ENCODE data around the gene GRB2. TPM values are rescaled to one million over a fixed set of nuclear protein-coding genes. Genes with fewer than 3 reads are reported as not detected.

The GRB2 gene
- total and polyA plus RNA-seq, 12 donors: 23.5 to 85.5 (median 52.0) TPM

- 90 to 92% methylated on average over 5 of the region's 5 CpGs for WGBS, 2 donors
- H3K27me3 ChIP-seq: no peaks in the 10 kb centered on the region
- H3K36me3 ChIP-seq: no peaks in the 10 kb centered on the region
- H3K9me3 ChIP-seq: no peaks in the 10 kb centered on the region
- no peak overlapping the region for H3K27ac ChIP-seq
- DNase-seq (no peak), ATAC-seq (no peak)
- H3K4me1 ChIP-seq: peaks cover 0 to 18% (median 7%) of the 10 kb centered on the region in 9 donors
- intact Hi-C loops (cut with DNase I): loop anchor here in 6 of 10 donors (1.0 to 10.0 kb wide), 5 partner anchors 88 to 333 kb away; partner anchors contain the start of gene MIF4GD (in 2 of the 6)
- H3K4me3 ChIP-seq: no peak overlapping the region
- TF ChIP-seq CTCF (IDR thresholded peaks at IDR 0.05): no peak
These were observed 6.0 kb upstream of the GRB2 start for GRCh38 chr17:75411328-75412067.

DNA sequence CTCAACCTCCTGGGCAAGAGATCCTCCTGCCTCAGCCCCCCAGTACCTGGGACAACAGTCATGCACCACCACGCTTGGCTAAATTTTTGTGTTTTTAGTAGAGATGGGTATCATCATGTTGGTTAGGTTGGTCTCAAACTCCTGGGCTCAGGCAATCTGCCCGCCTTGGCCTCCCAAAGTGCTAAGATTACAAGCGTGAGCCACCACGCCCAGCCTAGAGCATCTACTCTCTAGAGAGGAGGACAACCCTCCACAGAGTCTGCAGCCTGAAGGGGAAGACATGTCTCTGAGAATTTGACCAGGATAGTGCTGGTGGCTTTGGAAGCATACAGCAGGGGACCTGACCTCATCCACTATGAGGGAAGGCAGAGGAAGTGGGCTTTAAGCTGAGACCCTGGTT, 4.7 kb upstream of the GRB2 start:
- intact Hi-C loops (cut with DNase I): loop anchor here in 4 of 10 donors (5.0 to 10.0 kb wide), 3 partner anchors 138 to 335 kb away; partner anchors contain the start of gene MIF4GD (in 2 of the 4)
- 80 to 85% methylated on average over 4 of the region's 4 CpGs for WGBS, 2 donors
- TF ChIP-seq CTCF (IDR thresholded peaks at IDR 0.05): no peak
- Histone ChIP-seq H3K27ac (no peak overlapping the region), H3K4me3 (no peak overlapping the region), H3K36me3 (no peaks in the 10 kb centered on the region), H3K4me1 (peaks cover 0 to 24% (median 12%) of the 10 kb centered on the region in 9 donors), H3K9me3 (no peaks in the 10 kb centered on the region), H3K27me3 (no peaks in the 10 kb centered on the region)
- DNase-seq: no peak
- ATAC-seq: no peak

- Histone ChIP-seq H3K9me3 (no peaks in the 10 kb centered on the region), H3K27ac (no peak overlapping the region), H3K4me1 (peaks cover 0 to 34% (median 25%) of the 10 kb centered on the region in 9 donors), H3K4me3 (no peak overlapping the region), H3K27me3 (no peaks in the 10 kb centered on the region), H3K36me3 (no peaks in the 10 kb centered on the region)
- DNase-seq (no peak), ATAC-seq (no peak)
- no peak for TF ChIP-seq CTCF (IDR thresholded peaks at IDR 0.05)
- intact Hi-C loops (cut with DNase I): loop anchor here in 4 of 10 donors (5.0 to 10.0 kb wide), 4 partner anchors 86 to 303 kb away; partner anchors contain the start of genes ARMC7 (in 1 of the 4) and MIF4GD (in 1 of the 4)
- 86 to 92% methylated on average over 2 of the region's 2 CpGs for WGBS, 2 donors
These were observed 2.3 kb upstream of the GRB2 start for GRCh38 chr17:75407655-75408352.

- peaks cover 0 to 41% (median 36%) of the 10 kb centered on the region in 9 donors for H3K4me1 ChIP-seq
- intact Hi-C loops (cut with DNase I): loop anchor here in 4 of 10 donors (5.0 to 10.0 kb wide), 4 partner anchors 84 to 301 kb away; partner anchors contain the start of genes ARMC7 (in 1 of the 4) and MIF4GD (in 1 of the 4)
- no peaks in the 10 kb centered on the region for H3K36me3 ChIP-seq
- DNase-seq (no peak), ATAC-seq (peak in 3 of 8 donors; percentile 11 to 18 (median 16))
- 3 to 12% methylated on average over 9 of the region's 9 CpGs for WGBS, 2 donors
- no peaks in the 10 kb centered on the region for H3K27me3 ChIP-seq
- H3K4me3 ChIP-seq: peak overlapping the region in 9 of 10 donors; percentile 82 to 100 (median 96)
- no peak for TF ChIP-seq CTCF (IDR thresholded peaks at IDR 0.05)
- peak overlapping the region in 7 of 10 donors; percentile 71 to 97 (median 95) for H3K27ac ChIP-seq
- H3K9me3 ChIP-seq: no peaks in the 10 kb centered on the region
These were observed 741 bp upstream of the GRB2 start for GRCh38 chr17:75406222-75406615.
